Measurements from ENCODE around the gene PARP2.
"Not testable (repeated sequence)": the region's sequence is repeated elsewhere in the genome, so short reads cannot be mapped to it uniquely, and the experiment has no call there.

Gene PARP2, protein sequence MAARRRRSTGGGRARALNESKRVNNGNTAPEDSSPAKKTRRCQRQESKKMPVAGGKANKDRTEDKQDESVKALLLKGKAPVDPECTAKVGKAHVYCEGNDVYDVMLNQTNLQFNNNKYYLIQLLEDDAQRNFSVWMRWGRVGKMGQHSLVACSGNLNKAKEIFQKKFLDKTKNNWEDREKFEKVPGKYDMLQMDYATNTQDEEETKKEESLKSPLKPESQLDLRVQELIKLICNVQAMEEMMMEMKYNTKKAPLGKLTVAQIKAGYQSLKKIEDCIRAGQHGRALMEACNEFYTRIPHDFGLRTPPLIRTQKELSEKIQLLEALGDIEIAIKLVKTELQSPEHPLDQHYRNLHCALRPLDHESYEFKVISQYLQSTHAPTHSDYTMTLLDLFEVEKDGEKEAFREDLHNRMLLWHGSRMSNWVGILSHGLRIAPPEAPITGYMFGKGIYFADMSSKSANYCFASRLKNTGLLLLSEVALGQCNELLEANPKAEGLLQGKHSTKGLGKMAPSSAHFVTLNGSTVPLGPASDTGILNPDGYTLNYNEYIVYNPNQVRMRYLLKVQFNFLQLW

DNA sequence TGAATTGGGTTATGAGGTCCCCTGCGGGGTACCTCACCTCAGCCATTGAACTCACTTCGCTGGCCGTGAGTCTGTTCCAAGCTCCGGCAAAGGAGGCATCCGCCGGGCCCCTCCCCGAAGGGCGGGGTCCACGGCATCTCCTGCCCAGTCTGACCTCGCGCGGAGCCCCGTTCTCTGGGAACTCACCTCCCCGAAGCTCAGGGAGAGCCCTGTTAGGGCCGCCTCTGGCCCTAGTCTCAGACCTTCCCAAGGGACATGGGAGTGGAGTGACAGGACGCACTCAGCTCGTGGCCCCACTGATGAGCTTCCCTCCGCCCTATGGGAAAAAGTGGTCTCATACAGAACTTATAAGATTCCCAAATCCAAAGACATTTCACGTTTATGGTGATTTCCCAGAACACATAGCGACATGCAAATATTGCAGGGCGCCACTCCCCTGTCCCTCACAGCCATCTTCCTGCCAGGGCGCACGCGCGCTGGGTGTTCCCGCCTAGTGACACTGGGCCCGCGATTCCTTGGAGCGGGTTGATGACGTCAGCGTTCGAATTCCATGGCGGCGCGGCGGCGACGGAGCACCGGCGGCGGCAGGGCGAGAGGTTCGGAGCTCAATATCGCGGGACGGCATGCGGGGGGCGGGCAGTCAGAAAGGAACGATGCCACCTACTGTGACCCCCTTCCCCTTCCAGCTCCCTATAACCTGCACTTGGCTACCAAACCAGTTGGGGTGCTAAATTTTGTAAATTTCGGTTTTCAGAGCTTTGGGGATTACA, at the start of gene PARP2:
Gene PARP2, plus strand, starts transcription at position 544 of the 770 bp plus-strand sequence. Its CDS starts 7 bp downstream, at position 551.
- DNase-seq, result peak; percentile 83 to 100 (median 98)

DNA sequence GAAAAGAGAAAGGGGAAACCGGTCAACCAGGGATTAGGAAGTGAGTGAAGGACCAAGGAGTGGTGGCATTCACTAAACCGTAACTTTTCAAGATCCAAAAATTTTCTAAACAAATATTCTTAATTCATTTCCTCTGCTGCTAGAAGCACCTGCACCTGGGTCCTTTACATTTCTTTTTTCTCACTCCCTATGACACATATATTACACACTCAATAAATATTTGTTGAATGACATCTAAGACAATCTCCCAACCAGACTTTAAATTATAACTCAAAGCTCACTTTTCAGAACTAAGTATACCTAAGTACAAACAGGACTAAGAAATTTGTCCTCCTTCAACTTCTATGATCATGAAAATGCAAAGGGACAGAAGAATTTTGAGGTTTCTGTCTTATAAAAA, 48.8 kb upstream of the PARP2 start:
- no peak for DNase-seq

DNA sequence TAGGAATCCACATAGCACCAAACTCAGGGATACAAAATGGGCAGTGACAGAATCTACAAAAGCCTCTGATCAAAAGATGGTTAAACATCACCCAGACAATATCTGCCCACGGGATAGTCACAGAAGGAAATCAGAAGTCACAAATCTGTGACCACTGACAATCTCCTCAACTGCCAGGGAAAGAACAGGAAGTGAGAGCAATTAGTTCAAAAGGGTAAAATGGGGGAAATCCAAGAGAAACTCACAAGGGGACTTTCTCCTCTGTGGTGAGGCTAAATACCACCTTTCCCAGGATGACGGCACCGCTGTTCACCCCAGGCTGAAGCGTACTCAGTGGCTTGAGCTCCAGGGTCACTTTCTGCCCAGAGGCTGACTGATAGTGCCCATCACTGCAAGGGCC, 48.4 kb upstream of the PARP2 start:
- DNase-seq, result no peak

DNA sequence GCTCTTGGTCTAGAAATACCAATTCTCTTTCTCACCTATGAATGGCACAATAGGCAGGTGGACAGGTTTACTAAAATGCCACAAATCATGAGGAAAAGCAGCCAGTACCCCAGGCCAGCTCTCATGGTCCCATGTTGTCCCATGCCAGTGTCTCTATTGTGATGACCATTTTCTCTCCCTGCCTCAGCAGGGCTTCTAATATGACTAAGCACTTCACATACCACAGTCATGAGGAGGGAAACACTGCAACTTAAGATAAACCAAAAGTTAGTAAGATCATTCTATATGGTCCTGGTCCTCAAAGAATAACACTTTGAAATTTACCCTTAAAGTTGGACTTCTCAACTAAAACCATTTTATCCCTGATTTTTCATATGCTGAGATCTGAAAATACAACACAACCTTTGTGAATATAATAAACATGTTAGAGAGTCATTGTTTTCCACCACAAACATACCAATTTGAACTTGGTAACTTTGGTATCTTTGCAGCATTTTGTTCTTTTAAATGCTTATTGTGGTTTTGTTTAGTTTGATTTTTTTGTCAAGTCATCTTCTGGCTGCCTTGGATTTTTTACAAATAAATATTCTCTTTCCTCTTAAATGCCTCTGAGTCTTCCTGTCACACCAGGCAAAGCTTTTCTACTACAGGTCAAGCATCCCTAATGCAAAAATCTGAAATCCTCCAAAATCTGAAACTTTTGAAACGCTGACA, 41.2 kb upstream of the PARP2 start:
- DNase-seq, result no peak

DNA sequence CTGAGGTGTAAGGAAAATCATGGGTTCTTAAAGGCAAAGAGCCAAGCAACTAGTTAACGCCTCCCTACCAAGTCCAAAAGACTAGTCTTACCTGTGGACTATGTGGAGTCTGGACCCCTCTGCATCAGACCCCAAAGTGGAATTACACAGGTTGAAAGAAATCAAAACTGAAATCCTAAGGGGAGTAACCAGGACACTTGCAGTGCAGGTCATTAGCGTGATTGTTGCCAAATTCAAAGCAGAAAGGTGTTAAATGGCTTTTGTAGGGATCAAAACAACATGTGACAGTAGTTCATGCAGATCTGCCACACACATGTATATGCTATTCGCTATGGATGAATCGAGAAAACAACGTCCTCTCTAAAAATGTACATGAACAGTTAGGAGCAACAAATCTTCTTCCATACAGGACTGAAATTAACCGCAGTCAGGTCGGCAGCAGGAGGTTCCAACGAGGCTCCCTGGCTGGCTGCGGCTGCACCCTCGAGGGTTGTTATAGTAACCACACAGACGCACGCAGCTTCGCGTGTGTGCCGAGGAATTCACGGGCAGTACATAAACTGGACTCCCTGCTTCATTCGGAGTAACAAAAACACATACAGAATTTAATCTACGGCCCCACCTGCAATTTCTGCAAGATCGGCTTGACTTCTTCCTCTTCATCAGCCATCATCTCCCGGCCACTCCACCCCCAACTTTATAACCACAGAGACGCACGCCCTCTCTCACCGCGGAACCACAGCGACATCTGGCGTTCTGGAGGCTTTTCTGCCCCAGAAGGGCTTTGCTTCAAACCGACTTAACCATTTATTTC, 38.0 kb upstream of the PARP2 start, which contains the start of gene TTC5:
Gene TTC5, minus strand, starts transcription at position 687 of the 814 bp plus-strand sequence. Its CDS starts 14 bp downstream, at position 673.
- DNase-seq, result peak in 55 of 56 donors; percentile 12 to 87 (median 71)

DNA sequence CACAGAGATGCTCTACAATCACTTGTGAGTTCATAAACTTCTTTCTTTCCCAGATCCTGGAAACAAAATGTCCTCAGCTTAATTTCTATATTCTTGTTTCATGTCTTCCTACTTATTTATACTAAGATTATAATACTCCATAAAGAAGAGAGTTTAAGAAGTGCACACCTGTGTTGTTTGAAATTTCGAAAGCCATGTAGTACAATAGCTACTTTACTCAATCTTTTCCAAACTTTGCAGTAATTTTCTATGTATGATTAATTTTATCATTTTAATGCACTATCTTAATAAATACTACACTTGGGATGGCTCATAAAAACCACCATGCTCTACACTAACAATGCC, 37.4 kb upstream of the PARP2 start:
- DNase-seq, result no peak

DNA sequence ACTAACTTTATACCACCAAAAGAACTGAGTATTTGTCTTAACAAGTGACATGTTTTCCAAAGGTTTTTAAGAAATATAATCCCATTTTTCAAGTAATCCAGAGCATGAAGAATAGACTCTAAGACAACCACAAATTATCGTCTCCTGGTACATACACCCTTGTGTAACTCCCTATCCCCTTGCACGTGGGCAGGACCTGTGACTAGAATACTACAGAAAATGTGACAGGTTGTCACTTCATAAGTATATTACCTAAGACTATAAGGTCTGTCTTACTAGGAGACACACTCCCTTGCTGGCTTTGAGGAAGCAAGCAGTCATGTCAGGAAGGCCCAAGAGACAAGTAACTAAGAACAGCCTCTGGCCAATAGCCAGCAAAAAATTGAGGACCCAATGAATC, 29.4 kb upstream of the PARP2 start:
- DNase-seq, result no peak

DNA sequence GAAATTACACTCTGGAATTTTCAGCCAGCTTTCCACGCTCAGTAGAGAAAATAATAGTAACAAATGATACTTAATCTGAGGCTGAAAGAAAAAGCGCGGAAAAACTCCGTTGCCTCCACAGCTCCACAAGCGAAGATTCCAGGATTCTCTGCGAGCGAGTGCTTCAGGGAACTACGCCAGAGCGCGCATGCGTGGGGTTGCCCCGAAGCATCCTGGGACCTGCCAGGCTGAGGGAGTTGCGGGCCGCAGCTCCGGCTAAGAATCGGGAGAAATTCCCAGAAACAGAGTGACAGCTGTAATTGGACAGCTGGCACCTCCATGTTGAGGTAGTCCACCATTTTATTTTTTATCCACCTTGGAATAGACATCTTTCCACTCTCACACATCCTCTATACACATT, 25.7 kb upstream of the PARP2 start:
- DNase-seq, result no peak

DNA sequence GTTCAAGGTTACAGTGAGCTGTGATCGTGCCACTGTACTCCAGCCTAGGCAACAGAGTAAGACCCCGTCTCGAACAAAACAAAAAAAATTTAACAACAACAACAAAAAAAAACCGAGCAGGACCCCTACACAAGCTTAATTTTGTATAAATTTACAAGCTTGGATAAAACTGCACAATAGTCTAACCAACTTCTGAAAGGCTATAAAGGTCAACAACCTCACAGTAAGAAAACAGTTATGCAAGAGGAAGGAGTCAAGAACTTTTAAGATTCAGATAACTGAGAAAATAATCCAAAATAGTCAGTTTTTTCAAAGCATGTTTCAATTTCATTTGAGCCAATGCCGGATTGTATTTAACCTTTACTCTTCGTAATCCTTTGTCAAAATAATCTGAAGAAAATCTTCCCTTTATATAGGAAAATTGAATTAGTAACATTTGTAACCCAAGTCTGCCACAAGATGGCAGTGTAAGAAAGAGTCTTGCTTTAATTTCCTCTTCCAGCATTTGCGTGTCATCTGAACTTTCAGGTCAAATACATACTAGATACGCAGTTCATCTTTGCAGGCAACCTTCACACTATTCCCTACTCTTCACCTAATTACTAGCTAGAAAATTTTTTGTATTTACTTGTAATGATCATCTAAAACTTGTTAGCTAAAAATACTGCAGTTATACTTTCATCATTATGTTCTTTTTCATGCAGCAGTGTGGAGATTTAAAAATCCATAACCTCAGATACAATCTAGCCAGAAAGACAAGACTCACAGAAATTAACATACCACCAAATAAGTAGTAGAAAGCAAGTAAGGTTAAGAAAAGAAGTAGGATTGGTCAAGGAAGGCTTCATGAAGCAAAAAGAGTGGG, 16.2 kb upstream of the PARP2 start:
- peak in 3 of 56 donors; percentile 2 to 17 (median 3) for DNase-seq

DNA sequence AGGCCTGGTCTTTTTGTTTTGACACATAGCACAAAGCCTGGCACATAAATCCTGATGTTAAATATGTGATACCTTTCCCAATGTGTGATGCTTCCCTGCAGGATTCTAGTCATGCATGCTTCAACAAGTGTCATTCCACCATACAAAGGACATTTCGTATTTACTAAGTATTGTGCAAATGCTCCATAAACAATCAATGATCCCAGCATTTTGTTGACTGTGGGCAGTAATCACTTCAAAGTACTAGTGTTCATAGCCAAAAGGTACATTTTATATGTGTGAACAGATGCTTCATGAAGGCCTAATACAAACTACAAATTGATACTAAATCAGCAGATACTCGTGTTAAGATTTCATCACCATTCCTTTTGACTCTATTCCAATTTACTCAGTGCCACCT, 14.7 kb upstream of the PARP2 start:
- no peak for DNase-seq

DNA sequence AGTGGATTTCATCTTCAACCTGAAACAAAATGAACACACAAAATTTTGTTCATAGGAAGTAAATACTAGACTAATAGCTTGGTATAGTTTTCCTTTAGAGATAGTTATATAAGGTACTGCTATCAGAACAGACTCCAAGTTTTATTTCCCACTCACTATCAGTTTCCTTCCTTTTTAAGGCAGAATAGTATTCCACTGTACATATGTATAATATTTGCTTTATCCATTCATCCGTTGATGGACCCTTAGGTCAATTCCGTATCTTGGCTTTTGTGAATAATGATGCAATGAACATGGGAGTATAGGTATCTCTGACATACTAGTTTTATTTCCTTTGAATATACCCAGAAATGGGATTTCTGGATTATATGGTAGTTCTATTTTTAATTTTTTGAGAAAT, 14.1 kb upstream of the PARP2 start:
- no peak for DNase-seq

DNA sequence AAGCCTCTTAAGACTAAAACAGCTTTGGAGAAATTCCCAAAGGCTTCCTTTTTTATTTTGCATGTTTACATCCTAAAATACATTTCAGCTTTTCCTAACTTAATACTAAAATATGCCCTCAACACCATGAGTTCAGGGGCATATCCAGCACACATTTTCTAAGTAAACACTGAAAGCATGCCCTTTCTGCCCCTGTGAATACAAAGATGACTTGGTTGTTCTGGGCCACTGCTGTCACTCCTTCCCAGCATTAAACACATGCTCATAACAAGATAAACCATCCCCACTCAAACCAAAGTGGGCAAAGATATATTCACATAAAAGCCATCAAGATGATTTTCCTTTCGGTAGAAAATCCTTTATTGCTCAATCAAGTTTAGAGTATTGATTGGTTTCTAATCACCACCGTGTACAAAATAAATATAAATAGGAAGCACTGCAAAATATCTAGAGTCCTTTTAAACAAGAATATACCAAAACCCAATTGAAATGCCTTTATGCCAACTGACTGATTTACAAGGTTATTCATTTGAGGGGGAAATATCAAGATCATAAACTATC, 12.3 kb upstream of the PARP2 start:
- no peak for DNase-seq

DNA sequence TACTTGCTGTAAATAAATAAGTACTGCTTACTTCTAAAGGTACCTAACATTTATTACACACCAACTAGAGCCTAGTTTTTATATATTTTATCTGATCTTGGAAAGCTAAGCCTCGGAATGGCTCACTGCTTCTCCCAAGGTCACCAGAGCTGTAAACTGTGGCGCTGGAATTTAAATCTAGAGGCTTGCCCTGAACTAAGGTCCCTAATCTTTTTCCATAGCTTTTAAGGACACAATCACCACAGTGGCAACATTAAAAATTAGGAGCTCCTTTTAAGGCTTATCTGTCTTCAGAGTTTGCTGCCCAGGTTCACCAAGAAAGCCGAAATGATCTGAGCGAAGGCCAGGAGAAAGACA, 11.0 kb upstream of the PARP2 start:
- DNase-seq, result peak in 1 of 56 donors; percentile 30

DNA sequence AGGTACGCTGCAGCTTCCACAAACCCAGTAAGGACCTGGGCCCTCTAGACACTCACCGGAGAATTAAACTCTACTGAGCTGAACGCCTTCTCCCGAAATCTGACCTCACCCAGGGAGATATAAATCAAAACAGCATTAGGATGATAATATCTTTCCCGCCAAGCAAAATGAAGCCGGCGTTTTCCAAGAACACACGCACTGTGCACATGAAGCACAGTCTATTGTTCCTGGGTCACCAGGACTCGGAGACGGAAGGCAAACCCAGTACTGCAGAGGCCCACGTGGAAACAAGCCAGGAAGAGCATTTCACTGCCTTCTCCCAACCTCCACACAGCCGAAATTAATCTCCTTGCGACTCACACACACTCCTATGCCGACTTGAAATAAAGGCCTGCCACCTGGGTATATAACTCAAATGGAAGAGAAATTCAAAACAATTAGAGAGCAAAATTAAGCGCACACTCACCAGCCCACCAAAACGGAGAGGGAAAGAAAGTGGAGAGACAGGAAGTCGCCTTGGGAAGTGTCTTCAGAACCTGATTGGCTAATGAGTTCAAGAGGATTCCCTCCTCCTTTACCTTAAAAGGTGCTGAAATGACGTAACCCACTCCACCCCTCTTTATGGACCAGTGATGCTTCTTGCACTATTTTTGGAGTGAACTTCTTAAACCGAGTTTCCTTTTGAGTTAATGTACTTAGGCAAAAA, 10.5 kb upstream of the PARP2 start, which contains the start of gene CCNB1IP1:
Gene CCNB1IP1, minus strand, starts transcription at position 492 of the 706 bp plus-strand sequence. CDS start 16,756 bp downstream, outside the sequence.
- peak in 53 of 56 donors; percentile 5 to 85 (median 52) for DNase-seq

DNA sequence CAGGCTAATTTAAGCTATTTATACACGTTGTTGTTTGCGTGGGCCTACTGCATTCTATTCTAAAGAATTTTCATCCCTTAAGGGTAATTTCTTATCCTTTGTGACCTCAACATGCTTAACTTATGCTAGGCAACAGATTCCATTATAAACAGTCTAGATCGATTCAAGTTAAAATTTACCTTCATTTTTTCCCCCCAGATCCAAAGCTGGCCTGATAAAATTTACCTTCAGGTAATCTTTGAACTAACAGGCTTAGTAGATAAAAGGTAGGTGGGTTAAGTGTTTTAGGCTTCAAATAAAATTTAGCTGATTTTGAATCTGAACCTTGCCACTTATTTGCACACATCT, 10.0 kb upstream of the PARP2 start:
- no peak for DNase-seq

DNA sequence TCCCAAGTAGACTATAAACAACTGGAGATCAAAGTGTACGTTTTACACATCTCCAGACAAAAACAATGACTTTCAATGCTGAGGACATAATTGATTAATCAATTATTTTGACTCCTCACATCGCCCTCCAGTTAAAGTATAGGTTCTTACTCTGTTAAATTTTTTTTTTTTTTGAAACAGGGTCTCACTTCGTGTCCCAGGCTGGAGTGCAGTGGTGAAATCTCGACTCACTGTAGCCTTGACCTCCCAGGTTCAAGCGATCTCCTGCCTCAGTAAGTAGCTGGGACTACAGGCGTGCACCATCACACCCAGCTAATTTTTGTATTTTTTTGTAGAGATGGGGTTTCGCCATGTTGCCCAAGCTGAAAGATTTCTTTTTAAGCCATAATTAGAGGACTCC, 9.4 kb upstream of the PARP2 start:
- DNase-seq, result no peak

DNA sequence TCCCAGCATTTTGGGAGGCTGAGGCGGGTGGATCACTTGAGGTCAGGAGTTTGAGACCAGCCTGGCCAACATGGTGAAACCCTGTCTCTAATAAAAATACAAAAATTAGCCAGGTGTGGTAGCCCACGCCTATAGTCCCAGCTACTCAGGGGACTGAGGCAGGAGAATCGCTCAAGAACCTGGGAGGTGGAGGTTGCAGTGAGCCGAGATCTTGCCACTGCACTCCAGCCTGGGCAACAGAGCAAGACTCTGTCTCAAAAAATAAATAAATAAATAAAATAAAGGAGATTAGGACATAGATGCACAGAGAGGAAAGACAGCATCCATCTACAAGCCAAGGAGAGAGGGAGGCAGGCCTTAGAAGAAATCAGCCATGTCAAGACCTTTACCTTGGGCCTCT, 2.4 kb upstream of the PARP2 start:
- DNase-seq, result not testable (repeated sequence)

DNA sequence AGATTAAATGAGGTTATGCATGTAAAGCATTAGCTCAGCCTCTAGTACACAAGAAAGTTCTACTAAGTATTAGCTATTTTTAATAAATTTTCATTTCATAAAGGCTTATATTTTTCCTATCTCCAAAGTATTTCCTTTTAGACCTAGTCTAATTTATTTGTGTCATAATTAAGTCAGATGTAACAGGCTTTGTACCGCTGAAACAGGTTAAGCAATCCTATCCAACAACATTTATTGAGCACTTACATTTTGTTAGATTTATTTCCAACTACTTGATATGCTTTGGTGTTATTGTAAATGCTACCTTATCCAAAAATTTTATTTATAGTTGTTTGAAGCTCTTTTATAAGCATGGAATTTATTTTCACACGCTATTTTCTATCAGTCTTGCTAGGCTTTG, 1.8 kb upstream of the PARP2 start:
- DNase-seq, result no peak

DNA sequence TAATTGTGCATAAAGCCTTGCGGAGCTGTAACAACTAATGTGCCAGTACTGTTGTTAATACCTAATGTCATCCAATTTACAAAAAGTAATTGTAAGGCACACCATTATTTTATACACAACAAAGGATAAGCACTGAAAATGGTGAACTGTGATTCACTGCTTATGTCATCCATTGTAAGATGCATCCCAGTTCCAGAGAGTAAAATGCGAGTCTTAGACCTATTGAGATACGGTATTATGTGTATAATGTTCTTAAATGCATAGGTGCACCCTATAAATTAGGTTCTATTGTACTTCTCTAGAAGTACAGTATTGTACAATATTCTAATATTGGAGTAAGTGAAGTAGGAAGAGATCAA, 406 bp downstream of the PARP2 start:
- no peak for DNase-seq

Measured in nucleus accumbens (tissue), 56 donors.